Left renal cortex interstitium (tissue), 4 donors: ENCODE measurements around the gene GABBR2. TPM values are rescaled to one million over a fixed set of nuclear protein-coding genes. Genes with fewer than 3 reads are reported as not detected.
A peak's percentile ranks its signal among the peaks of the same experiment; 100 is the strongest.
"Not testable (repeated sequence)": the region's sequence is repeated elsewhere in the genome, so short reads cannot be mapped to it uniquely, and the experiment has no call there.

Experiments used
- DNase-seq, 4 donors: peaks; one replicate each; pipeline ENCODE4 v3.0.0-alpha.2; 2013; ENCODE audit warnings: low read depth in 4 of 4, low spot score in 2 of 4, missing footprints in 1 of 4
- polyA plus RNA-seq, 4 donors: library from polyadenylated mRNA; unstranded; fragments of 120-200 nt; gene quantifications; one replicate each; pipeline ENCODE4 v1.2.1, GENCODE V29; 2013; ENCODE audit not compliant: insufficient read length in 4 of 4

The GABBR2 gene
- polyA plus RNA-seq, 4 donors, result 4.5 to 5.6 (median 5.3) TPM

DNA sequence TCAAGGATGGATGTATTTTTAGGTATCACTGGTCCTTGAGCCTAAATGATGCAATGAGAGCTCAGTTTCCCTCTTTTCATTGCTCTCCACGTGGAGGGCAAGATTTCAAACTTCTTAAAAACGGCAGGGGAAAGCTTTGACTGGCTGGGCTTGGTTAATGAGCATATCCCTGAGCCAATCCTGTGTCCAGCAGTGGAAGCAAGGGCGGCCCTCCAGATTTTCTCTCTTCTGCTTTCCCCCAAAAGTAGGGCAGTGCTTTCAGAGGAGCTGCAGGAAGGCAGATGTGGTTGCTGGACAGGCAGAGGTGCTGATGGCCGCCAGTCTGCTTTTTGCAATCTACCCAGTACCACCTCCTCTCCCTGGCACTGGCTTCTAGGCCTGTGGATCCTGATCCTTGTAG is 423.3 kb downstream of the GABBR2 start:
- no peak for DNase-seq

DNA sequence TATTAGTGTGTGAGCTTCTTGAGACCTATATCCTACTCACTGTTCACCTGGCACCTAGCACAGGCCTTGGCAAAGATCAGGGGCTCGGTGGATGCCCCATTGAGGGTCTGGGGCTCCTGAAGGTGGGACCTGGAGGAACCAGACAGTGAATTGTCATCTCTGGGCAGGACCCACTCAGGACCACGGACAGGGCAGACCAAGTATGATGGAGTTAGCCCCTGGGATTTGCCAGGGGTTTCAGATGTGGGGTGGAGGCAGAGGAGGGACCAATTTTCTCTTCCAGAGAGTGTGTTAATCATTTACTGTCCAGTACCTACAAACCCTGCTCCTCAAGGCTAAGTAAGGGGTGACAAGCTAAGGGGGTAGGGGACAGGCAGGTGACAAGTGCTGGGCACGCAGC is 424.0 kb downstream of the GABBR2 start:
- DNase-seq, result no peak

GRCh38 chr9:98283143-98283542 is 425.6 kb downstream of the GABBR2 start:
- DNase-seq, result not testable (repeated sequence)

DNA sequence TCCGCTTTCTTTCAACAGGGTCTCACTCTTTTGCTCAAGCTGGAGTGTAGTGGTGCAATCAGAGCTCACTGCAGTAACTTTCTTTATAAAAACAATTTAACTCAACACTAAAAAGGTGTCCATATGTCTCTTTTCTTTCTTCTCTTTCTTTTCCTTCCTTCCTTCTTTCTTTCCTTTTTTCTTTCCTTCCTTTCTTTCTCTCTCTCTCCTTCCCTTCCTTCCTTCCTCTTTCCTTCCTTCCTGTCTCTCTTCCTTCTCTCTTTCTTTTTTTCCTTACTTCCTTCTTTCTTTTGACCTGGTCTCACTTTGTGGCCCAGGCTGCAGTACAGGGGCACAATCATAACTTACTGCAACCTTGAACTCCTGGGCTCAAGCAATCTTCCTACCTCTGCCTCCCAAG is 427.5 kb downstream of the GABBR2 start:
- no peak for DNase-seq

- no peak for DNase-seq
These were observed 428.2 kb downstream of the GABBR2 start for GRCh38 chr9:98280574-98280973.

DNA sequence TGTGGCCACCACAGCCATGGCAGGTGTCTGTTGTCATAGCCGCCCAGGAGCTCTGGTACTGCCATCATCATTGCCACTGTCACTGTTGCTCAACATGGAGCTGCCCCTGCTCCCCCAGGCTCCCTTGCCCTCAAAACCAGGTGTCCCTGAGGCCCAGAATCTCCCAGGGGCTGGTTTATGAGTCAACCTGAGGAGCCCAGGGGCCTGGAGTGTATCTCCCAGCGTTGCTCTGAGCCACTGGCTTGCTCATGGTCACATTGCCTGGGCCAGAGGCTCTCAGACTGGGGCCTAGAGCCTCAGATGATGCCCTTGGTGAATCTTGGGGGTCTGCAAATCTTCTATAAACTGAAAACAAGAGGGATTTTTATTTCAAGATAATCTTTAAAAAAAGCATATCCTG is 428.6 kb downstream of the GABBR2 start:
- DNase-seq, result no peak

DNA sequence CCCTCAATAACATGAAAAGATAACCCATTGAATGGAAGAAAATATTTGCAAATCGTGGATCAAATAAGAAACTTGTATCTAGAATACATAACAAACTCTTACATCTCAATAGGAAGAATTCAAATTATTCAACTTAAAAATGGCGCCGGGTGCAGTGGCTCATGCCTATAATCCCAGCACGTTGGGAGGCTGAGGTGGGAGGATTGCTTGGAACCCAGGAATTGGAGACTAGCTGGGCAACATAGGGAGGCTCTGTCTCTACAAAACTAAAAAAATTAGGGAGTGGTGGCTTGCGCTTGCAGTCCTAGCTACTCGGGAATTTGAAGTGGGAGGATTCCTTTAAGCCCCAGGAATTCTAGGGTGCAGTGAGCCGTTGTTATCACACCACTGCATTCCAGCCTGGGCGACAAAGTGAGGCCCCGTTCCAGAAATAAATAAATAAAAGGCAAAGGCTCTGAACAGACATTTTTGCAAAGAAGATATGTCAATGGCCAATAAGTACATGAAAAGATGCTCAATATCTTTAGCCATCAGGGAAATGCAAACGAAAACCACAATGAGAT is 431.7 kb downstream of the GABBR2 start:
- no peak for DNase-seq

DNA sequence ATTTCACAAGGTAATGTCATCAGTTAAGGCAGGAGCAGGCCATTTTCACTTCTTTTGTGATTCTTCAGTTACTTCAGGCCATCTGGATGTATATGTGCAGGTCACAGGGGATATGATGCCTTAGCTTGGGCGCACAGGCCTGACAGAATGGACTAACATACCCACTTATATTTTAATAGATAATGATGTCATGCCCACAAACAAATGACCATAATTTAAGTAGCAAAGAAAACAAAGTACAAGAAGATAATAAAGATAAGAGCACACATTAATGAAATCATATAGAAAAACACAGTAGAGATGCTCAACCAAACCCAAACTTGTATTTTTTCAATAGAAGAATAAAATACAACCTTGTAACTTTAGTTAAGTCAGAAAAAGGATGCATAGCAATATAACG is 433.6 kb downstream of the GABBR2 start:
- DNase-seq, result no peak

- DNase-seq, result no peak
These were observed 436.7 kb downstream of the GABBR2 start for GRCh38 chr9:98272083-98272482.

DNA sequence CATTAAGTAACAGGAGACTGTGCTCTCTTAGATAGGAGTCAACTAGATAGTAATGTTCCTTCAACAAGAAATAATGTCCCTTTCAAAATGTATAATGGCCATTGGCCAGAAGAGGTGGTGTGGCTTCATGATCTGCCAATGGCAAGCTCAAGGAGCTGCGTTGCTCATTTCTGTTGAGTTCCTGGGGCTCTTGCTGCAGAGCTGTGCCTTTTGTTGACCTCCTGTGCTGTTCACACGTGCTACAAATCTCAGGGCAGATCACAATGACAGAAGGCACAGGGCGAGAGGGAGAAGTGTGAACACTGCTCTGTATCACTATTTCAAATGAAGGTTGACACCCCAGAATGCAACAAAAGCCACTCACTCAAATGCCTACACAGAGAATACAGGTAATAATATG is 437.3 kb downstream of the GABBR2 start:
- DNase-seq, result no peak

- DNase-seq, result not testable (repeated sequence)
These were observed 438.5 kb downstream of the GABBR2 start for GRCh38 chr9:98270284-98270683.

- DNase-seq, result not testable (repeated sequence)
These were observed 439.1 kb downstream of the GABBR2 start for GRCh38 chr9:98269652-98270051.

- DNase-seq, result not testable (repeated sequence)
These were observed 441.2 kb downstream of the GABBR2 start for GRCh38 chr9:98267556-98267955.

GRCh38 chr9:98264516-98264915 is 444.2 kb downstream of the GABBR2 start:
- no peak for DNase-seq

- peak in 2 of 4 donors; percentile 31 to 57 for DNase-seq
These were observed 445.0 kb downstream of the GABBR2 start for GRCh38 chr9:98263482-98264357.

- DNase-seq, result no peak
These were observed 445.7 kb downstream of the GABBR2 start for GRCh38 chr9:98263080-98263479.

- no peak for DNase-seq
These were observed 446.7 kb downstream of the GABBR2 start for GRCh38 chr9:98262056-98262455.

DNA sequence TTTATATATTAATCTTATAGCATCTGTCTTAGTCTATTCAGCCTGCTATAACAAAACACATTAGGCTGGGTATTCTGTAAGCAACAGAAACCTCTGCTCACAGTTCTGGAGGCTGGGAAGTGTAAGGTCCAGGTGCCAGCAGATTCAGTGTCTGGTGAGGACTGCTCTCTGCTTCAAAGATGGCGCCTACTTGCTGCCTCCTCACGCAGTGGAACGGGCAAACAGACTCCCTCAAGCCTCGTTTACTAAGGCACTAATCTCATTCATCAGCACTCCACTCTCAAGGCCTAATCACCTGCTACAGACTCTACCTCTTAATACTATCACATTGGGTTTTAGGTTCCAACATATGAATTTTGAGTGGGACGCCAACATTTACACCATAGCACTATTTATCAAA is 448.1 kb downstream of the GABBR2 start:
- no peak for DNase-seq

- no peak for DNase-seq
These were observed 448.9 kb downstream of the GABBR2 start for GRCh38 chr9:98259791-98260190.

- peak in 1 of 4 donors; percentile 13 for DNase-seq
These were observed 452.0 kb downstream of the GABBR2 start for GRCh38 chr9:98256756-98257155.

GRCh38 chr9:98255578-98256296 is 453.0 kb downstream of the GABBR2 start, which contains the start of gene TBC1D2:
TSS of gene TBC1D2 (minus strand) at chr9:98255649. CDS start at chr9:98255541, 108 bp downstream.
- peak; percentile 92 to 95 (median 94) for DNase-seq
